Measurements from ENCODE around the gene XAB2.
"Not testable (repeated sequence)": the region's sequence is repeated elsewhere in the genome, so short reads cannot be mapped to it uniquely, and the experiment has no call there.

Gene XAB2

GRCh38 chr19:7611541-7612279 lies 17.6 kb downstream of the XAB2 start:
- no peak for DNase-seq

- no peak for DNase-seq
Measured at GRCh38 chr19:7610491-7611240, 18.7 kb downstream of the XAB2 start.

GRCh38 chr19:7607874-7608560 lies 21.3 kb downstream of the XAB2 start:
- DNase-seq, result no peak

- no peak for DNase-seq
Measured at GRCh38 chr19:7607212-7607873, 22.0 kb downstream of the XAB2 start.

DNA sequence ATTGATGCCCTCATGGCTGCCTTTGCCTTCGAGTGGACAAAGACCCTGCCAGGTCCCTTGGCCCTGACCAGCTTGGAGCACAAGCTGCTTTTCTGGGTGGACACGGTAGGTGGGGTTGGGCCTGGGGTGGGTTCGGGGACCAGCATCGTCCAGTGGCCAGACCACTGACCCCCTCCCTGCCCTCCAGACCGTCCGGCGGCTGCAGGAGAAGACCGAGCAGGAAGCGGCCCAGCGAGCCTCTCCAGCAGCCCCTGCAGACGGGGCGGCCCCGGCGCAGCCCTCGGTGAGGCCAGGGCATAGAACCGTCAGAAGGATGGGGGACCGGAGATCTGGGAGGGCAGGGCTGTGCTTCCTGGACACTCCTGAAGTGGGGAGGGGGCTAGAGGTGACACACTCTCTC lies 23.1 kb downstream of the XAB2 start:
- no peak for DNase-seq

DNA sequence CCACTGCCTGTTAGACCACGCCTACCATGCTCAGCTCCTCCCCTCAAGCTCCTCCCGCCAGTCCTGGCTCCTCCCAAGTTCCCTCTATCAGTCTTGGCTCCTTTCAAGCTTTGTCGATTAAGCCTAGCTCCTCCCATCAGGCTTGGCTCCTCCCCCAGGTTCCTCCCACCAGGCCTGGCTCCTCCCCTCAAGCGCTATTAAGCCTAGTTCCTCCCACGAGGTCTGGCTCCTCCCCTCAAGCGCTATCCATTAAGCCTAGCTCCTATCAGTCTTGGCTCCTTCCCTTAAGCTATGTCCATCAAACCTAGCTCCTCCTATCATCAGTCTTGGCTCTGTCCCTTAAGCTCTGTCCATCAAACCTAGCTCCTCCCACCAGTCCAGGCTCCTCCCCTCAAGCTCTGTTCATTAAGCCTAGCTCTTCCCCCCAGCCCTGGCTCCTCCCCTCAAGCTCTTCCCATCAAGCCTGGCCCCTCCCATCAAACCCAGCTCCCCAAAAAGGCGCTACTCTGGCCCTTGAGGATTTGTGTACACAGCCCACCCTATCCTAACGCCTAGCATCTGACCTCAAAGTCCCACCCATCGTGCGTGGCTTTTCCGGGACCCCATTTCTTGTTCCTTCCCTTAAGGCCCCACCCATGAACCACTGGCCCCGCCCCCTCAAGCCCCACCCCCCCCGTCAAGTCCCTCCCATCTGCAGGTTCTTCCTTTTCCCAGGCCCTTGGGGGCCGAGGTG lies 23.7 kb downstream of the XAB2 start:
- peak; percentile 6 for DNase-seq

GRCh38 chr19:7603919-7604318 lies 25.4 kb downstream of the XAB2 start:
- DNase-seq, result no peak

DNA sequence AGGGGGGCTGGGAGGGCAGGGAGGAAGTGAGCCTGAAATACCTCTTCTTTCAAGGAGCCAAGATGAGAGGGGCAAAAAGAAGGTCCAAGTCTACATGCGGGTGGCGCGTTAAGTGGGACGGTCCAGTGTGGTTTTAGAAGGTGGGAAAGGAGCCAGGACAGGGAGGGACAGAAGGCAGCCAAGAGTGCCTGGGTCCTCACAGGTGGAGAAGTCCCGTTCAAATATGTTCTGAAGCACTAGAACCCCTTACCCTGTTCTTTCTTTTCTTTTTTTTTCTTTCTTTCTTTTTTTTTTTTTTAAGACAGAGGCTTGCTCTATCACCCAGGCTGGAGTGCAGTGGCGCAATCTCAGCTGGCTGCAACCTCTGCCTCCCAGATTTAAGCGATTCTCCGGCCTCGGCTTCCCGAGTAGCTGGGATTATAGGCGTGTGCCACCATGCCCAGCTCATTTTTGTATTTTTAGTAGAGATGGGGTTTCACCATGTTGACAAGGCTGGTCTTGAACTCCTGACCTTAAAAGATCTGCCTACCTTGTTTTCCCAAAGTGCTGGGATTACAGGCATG lies 26.3 kb downstream of the XAB2 start:
- no peak for DNase-seq

- DNase-seq, result no peak
Measured at GRCh38 chr19:7602240-7602934, 27.0 kb downstream of the XAB2 start.

GRCh38 chr19:7600721-7601120 lies 28.6 kb downstream of the XAB2 start:
- no peak for DNase-seq

GRCh38 chr19:7598180-7598579 lies 31.2 kb downstream of the XAB2 start:
- no peak for DNase-seq

DNA sequence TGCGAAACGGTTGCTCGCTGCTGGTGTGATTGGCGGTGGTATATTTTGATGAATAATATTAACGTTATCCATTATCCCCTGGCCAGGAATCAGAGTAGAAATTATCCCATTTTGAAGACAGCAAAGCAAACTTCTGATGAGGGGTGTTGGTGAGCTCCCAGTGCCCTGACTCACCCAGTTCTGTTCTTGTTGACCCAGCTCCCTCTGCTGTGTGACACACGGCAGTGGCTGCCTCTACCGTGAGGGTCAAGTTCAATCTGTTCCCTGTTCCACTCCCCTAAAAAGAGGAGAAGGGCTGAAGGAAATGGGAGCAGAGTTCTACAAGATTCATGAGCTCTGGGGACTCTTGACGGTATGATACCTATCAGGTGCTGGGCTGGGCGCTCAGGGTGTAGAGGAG lies 31.7 kb downstream of the XAB2 start:
- no peak for DNase-seq

DNA sequence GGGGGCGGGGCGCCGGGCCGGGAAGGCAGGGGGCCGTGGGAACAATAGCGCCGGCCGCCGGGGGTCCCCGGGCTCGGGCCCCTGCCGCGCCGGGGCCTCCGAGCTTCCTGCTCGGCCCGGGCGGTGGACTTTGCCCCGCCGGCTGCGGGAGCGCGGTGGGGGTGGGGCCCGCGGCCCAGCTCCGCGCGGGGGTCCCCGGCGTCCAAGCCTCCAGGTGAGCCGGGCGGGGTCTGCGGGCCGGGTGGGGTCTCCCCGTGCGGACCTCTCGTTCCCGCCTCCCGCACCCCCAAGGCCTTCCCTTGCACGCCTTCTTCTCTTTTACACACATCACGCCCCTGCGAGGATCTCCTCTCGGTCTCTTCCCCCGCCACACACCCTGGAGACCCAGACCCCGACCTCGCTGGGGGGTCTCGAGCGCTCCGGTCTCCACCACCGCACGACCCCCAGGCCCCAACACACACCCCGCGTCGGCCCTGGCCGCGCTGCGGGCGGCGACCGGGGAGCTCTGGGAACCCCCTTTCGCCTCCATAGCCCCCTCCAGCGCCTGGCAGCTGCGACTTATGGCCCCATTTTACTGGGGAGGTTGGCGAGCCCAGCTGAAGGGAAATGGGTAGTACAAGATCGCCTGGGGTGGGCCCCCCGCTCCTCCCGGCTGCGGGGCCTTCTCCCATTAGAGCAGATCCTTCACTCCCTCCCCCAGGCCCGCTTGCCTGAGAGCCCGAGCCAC lies 33.0 kb downstream of the XAB2 start:
- DNase-seq, result no peak

DNA sequence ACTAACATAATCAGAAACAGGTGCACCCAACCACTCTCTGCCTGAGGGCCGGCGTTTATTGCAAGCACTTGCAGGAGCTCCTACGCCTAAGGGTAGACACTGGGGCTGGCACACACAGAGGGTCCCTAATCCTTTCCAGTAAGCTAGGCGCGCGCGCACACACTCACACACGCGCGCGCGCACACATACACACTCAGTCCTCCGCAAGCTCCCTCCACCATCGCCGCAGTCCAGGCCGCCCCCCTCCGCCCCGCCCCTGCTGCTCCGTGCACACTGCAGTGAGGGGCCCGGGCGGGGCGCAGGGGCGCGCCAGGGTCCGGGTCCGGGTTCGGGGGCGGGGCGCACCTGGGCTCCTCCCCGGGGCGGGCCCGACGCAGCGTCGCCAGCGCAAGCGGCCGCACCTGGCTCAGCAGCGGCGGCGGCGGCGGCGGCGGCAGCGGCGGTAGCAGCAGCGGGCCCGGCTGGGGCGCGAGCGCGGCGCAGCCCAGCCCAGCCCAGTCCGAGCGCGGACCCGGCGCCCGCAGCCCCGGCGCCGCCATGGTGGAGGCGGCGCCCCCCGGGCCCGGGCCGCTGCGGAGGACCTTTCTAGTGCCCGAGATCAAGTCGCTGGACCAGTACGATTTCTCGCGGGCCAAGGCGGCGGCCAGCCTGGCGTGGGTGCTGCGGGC lies 33.7 kb downstream of the XAB2 start, which contains the start of gene CAMSAP3:
CAMSAP3 (plus strand) TSS at position 398 of the 668 bp plus-strand sequence; CDS start at position 538, 140 bp downstream.
- DNase-seq, result no peak

DNA sequence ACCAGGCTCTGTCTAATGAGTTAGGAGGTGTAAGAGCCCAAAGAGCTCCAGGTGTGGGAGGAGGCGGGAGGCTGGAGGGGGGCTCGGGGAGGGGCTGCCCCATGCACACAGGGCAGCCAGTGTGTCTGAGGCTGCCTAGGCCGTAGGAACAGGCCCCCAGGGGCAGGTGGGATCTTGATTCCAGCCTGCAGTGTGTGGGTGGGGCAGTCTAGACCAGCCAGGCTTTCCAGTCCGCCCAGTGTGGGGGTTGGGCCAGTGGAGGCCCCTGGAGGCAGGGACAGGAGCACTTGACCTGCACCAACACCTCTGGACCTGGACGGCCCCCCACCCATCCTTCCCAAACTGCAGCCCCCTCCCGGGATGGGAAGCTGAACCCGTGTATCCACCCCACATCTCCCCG lies 39.1 kb downstream of the XAB2 start:
- no peak for DNase-seq

- no peak for DNase-seq
Measured at GRCh38 chr19:7589822-7590221, 39.5 kb downstream of the XAB2 start.

- DNase-seq, result no peak
Measured at GRCh38 chr19:7582446-7582845, 46.9 kb downstream of the XAB2 start.

DNA sequence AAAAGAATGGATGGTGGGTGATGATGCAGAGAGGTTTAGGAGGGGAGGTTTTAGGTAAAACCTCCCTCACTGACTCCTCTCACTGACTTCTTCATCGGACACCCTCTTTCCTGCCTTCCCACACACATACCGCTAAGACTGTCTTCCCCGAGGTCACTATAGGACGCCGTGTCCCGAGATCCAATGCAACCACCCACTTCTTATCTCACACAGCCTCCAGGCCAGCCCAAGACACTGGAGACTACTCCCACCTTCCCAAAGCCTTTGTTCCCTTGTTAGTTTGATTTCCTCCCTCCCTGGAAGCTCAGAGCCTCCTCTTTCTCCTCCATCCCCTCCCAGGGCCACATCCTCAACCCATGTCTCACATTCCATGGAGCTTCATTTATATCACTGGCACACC lies 50.2 kb downstream of the XAB2 start:
- no peak for DNase-seq

GRCh38 chr19:7578127-7578526 lies 51.2 kb downstream of the XAB2 start:
- DNase-seq, result no peak

GRCh38 chr19:7577422-7577821 lies 51.9 kb downstream of the XAB2 start:
- DNase-seq, result not testable (repeated sequence)
